CD4-positive, alpha-beta T cell treated with Interleukin-21 for 1 hour (primary cell): ENCODE data around the gene ZNF800.

Experiments used
- DNase-seq: peaks from one replicate; pipeline ENCODE4 v3.0.0-alpha.2; 2020

Gene ZNF800

DNA sequence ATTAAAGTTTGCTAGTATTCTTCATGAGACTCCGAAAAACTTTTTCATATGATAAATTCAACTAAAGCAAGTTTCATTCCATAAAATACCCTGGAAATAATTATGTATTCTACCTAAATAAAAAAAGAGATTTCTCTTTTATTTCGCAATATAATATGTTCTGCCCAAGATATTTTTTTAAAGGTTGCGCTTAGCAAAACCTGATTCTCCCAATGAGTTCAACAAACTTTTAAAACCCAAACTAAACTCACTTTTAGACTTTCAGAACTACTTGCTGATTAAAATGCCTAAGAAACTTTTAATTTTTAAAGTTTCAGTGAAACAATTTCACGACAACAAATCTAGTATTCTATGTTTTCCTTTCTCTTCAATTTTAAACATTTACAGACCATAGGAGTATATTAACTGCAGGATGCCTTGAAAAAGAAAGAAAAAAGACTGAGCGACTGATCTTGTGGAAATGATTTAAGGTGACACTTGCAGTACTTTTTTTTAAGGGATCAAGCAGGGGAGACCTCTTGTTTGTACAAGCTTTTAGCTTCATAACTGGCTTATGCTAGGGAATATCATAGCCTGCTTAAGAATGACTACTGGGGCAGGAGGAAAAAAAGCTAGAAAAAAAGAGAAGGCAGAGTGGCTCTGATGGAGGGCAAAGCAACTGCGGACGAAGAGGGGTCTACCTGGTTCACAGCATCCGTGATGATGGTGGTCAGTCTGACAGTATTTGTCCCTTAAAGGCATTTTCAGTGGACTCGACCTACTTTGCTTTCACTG lies 1.5 kb downstream of the ZNF800 start:
- no peak for DNase-seq

DNA sequence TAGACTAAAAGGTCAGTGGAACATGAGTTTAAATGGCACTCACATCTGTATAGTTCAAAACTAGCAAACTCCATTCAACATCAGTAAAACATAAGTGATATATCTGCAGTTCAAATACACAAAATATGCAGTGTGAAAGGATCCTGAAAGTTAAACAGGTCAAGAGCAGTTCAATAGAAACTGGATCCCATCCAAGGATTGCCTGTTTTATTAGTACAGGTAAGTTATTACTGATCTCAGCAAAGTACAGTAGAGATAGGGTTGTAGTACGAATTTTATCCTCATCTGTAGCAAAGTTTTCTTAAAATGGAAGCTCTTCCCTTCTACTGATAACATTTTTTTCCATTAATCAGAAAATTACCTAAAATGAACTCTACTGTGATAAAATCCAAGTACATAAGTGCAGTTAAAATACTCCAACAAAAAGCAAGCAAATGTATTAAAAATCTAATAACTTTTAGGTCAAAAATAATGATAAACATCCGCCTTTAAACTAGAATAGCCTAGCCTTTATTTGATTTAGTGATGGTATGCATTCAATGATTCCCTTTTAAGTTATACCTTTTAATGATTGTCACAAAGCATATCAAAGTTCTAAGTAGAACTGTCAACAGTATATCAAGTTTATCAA lies 2.2 kb downstream of the ZNF800 start:
- DNase-seq: no peak

DNA sequence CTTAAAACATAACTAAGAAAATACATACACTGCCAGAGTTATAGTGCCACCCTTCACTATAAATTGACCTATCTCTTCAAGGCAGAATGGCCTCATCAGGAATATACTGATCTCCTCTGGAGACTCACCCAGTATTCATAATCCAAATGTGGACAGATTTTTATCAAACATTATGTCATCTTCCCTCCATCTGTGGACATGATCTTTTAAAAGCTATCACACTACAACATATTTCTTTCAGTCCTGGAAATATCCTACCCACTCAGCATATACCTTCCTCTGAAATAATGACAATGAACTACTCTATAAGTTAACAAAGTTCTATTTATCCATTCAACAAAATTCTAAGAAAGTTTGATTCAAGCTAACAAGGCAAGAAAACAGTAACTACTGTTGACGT lies 3.2 kb downstream of the ZNF800 start:
- no peak for DNase-seq

DNA sequence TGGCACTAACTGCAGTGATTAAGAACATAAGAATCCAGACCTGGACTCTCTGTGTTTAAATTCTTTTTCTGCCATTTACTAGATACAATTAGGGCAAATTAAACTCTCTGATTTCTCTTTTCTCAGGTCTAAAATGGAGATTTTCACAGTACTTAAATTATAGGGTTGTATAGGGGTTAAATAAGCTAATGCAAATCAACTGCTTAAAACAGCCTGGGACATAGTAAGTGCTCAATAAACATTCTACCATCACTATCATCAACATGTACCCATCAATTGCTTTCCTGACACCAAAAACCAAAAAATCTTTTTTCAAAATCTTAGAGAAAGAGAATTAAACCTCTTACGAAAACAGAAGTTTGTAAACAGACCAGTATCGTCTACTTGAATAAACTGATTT lies 4.5 kb downstream of the ZNF800 start:
- no peak for DNase-seq

DNA sequence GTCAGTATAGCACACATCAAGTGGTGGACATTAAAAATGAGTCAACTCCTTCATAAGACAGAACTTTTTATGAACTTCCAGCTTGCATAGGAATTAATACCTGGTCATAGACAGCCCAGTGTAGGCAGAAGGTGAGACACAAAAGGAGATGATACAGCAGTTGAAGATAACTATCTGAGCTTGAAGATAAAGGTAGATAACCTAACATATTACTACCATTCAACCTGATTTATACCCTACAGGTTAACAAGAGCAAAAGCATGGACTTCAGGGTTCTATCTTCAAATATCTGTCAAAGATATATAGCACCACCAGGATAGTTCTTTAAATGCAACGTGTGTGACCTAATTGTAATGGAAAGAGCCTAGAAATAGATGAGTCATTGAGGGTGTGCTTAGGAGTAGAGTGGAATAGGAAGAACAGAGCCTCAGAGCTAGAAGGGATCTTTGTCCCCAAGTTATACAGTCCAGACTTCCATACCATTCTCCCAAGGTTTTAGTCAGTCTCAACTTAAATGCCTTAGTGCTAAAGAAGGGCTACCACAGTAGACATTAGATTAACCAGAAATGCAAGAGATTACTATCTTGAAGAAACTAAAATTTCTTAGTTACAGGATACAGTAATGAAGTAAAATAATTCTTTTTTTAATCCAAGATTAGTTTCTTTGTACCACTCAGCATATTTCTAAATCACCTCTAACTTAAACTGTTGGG lies 9.2 kb downstream of the ZNF800 start:
- DNase-seq: no peak

DNA sequence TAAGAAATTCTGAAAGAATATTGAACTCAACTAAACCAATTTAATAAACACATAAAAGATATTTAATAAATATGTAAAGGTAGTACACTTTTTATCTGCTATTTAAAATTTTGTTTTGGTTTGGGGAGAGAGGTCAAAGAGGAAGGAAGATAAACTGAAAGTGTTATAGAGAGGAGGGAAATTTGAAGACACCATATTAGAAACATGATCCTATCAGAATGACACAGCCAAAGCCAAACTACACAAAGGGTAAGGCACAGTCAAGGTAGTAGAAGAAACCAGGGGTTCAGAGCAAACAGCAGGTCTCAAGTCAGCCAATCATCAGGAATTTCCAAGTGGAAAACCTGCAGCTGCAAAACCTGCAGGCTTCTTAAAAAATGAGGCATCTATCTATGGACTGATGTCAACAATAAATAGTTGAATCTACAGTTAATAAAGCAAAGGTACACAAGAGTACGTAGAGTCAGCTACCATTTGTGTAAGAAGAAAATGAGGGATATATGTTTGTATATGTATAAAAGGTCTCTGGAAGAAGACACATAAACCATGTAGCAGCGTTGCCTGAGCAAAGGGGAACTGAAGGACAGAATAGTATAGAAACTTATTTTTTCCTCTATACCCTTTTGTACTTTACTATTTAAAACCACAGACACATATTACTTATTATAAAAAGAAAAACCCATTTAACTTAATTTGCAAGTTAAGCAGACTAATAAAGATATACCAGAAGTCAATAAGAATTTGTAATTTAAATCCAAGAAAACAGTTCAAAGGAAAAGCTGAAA lies 10.0 kb downstream of the ZNF800 start:
- DNase-seq: no peak

DNA sequence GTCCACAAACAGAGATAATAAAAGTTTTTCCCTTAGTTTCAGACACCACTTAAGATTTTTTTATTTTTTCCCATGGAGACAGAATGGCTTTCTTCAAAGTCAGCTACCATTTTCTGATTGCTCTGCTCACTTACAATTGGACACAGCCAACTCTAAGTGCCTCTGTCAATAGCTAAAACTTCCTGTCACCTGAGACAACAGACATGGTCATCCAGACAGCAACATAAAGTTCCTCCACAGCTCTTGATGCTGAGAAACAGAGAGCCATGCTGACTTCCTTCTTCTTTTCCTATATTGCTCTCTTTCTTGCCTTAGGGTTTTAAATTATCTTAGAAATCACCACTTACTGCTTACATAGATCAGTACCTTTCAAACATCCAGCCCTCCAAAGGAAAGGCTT lies 12.0 kb downstream of the ZNF800 start:
- DNase-seq: no peak

DNA sequence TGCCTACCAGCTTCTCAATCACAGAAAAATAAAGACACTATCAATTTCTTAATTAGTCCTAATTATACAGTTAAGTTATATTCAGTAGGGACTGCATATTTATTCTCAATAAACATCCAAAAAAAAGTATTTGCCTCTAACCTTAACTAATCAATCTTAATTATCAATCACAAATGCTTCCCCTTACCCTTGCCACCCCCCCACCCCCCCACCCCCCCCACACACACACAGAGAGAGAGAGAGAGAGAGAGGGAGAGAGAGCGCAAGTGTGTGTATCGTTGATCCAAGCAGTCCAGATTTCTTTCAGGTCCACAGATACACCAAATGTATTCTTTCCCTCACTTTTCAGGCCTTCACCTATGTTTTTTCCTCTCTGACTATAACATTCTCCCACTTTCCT lies 12.9 kb downstream of the ZNF800 start:
- no peak for DNase-seq

DNA sequence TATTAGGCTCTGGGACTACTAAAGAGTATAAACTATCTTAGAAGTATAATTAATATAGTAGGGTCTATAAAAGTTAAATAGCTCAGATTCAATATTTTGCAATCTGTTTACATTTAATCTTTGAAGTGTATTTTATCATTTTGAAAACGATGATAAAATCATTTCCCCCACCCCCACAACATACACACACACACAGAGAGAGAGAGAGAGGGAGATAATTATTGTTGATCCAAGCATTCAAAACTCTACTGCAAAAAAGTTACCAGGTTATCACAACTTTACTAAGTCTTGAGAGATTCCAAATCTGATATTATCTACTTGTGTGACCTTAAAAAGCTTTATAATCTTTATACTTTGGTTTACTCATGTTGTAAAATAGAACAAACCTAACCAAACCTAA lies 14.0 kb downstream of the ZNF800 start:
- DNase-seq: no peak

DNA sequence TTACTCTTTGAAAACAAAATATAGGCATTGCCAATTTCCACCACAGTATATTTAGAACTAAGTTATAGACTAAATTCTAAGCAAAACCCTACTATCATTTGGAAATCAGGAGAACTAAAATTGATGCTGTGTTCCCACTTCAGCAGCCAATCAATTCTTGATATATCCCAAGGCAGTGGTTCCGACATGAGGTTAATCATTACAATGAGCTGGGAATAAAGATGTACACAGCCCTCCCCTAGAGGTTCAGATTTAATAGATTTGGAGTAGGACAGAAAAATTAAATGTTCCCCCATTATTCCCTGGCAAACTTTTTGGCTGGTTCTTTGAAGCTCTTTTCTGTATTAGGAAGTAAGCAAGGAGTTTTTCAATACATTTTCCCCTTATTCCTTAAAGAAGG lies 15.1 kb downstream of the ZNF800 start:
- no peak for DNase-seq

DNA sequence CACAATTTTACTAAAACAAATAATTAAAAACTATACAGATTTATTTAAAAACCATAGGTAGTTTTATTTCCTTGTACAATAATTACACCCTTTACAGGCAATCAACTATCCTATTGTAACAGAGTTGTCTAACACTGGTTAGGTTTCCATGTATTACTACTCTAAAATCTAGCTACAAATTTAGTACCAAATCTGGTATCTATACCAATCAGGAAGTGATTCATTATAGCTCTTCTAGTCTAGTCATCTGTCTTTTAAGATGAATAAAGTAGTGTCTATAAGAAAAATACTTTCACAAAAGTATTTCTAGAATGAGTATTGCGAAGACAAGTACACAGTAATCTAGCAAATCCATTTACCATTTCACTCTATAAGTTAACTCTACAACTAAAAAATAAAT lies 16.9 kb downstream of the ZNF800 start:
- DNase-seq: no peak

DNA sequence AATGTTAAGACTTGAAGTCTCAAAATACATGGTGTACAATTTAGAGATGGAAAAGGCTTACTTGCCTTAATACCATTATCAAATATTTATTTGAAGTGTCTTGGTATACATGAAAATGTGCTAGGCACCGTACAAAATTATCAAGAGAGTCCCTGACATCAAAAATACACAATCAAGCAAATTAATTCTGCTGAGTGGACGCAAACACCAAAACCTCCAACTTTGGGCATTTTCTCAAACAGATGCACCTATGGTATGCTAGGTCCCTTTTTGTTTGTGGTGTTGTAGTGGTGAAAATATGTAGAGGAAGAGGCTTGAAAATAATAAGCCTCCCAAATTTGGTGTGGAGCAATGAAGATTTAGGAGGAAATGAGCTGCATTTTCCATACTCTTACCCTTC lies 24.8 kb downstream of the ZNF800 start:
- no peak for DNase-seq

DNA sequence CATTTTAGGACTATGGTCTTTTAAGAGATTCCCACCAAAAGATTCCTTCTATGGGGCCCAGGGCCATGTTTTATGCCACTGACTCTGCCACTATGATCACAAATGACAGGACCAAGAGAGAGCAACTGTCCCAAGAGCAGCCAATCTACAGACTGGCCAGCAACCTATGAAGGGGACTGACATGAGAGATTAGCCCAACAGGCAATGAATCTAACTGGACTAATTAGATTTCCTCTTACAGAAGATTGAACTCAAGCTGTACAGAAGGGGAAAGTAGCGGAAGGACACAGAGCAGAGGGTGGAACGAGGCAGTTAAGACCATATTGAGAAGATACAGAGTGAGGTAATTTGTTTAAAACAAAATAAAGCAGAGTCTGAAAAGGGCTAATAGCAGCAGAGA lies 25.8 kb downstream of the ZNF800 start:
- DNase-seq: no peak

DNA sequence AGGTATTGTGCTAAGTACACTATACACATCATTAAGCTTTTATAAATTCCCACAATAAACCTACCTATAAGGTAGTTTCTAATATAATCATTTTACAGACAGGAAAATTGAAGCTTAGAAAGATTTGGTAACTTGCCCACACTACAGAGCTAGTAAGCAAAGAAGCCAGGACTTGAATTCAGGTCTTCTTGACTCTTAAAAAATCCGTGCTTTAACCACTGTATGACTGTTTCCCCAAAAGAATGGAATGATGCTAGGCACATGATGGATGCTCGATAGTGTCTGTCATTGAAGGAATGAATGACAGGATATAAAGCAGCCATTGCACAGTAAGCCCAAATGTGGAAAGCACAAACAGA lies 26.6 kb downstream of the ZNF800 start:
- no peak for DNase-seq

DNA sequence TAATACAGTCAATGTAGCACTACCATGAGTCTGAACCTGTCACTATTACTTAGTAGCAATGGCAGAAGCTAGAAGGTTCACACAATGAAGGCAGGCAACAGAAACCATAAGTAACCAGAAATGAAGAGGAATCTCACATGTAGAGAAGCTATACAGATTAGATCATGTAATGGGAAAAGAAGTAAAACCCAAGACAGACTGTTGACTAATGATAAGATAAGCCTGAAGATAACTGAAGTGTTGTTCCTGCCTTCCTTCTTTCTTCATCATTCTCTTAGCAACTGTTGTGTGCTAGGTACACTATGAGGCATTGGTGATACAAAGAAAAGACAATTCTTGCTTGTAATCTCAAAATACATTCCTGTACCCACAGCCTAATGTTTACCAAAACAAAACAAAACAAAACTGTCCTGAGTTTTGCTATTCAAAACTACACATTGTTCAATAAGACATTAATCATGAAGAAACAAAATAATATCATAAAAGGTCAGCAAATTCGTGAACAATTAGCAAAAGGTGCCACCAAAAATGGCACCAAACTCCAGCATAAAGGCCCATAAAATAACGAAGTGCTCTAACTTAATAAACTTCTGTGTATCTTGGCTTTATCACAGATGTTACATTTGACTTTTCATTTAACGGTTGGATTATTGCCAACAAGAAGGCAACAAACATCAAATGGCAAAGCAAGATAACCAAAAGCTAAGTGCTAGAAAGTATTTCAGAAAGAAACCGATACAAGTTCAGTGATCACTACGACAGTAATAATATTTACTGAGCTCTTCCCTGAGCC lies 27.1 kb downstream of the ZNF800 start:
- no peak for DNase-seq

DNA sequence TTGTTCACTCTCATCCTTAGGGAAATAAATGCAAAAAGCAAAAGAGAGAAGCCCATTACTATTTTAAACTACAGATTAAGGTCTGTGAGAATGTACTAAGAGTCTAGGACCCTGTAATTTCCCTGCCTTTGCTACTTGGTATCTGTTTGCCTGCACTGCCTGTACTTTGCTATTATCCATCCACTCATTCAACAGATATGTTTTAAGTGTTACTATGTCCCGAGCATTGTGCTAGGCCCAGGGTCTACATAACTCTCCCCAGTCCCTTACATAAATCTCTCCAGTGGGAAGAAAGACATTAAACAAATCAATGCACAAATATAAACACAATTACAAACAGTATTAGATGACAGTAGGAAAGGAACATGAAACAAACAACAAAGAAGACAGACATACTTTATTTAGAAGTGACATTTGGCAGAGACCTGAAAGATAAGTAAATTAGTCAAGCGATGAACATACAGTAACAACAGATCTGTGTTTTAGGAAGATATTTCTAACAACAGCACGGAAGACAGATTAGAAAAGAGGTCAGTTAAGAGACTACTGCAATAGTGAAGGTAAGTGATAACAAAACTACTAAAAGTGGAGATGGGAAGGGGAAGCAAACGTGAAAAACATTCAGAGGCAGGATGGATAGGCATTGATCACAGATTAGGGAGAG lies 30.0 kb downstream of the ZNF800 start:
- DNase-seq: no peak

DNA sequence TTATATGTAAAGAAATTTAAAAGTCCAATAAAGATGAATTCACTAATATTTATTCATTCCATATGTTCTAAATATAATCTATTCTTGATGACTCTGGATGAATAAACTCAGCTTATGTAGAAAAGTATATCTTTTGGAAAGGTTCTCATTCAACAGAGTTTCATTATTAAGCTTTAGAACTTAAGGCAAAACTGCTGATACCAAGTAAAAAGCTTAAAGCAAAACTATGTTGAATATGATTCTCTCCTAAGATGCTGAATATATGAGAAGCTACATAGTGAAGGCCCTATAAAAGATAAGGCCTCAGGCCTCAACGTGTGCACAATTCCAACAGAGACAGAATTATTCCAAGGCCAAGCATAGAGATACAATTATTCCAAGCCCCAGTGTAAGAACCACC lies 30.8 kb downstream of the ZNF800 start:
- DNase-seq: no peak

DNA sequence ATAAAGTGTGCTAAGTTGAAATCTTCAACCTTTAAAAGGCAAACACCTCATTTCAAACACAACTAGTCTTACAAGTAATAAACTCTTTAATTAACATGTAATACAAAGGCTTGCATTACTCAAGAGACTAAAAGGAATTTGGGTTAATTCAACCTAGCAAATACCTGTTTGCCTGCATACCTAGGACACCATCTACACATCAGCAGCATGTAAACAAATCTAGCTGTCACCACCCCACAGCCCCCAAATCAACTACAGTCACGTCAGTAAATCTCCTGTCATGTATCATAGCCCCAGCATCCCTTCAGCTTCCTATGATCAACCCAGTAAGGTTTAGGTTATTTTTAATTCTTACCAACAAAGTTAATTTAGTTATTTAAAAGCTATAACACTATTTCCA lies 33.5 kb downstream of the ZNF800 start:
- no peak for DNase-seq

DNA sequence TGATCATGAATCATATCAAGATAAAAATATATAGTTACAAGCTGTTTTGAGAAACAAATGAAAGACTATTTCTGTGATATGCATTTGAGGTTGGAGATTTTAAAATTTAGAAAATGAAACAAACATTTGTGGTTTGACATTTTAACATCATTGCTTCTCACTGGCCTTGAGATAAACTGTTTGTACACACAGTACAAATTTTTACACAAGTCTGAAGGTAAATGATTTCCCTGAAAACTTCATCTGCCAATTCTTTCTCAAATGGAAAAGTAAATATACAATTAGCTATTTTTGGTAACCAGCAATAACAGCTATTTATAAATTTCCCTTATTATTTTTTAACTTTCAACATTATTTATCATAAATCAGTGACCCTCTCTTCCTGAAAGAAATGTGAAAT lies 38.6 kb downstream of the ZNF800 start:
- DNase-seq: no peak

DNA sequence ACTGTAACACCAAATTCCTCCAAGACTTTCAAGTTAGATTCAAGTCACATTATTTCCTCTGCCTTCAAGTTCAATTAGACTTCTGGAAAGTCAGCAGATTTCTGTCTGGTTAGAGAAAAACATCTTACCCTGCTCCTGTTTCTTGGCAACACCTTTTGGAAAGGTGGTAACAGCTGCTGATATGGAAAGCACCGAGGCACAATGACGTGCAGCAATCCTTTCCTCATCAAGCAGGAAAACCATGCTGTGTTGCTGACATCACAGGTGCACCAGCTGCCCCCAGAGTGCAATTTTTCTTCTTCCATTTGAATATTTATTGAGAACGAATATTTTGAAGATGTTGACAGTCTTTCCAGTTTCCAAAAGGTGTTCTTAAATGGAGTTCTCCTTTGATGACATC lies 41.9 kb downstream of the ZNF800 start:
- no peak for DNase-seq

DNA sequence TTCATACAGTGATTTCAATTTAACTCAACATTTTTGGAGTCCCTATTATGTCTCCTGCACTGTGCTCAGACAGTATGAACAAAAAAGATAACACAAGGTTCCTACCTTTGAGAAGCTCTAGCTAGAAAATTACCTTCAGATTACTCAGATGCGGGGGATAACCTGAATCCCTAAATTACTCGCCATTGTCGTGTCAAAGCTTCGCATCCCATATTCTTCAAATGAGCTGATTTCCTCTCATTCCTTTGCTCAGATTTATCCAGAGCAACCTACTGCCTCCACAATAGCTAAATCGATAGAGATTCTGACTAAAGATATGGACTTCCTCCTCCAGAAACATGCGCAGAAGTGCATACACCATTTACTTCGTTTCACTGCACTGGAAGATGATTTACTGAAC lies 42.6 kb downstream of the ZNF800 start:
- no peak for DNase-seq

DNA sequence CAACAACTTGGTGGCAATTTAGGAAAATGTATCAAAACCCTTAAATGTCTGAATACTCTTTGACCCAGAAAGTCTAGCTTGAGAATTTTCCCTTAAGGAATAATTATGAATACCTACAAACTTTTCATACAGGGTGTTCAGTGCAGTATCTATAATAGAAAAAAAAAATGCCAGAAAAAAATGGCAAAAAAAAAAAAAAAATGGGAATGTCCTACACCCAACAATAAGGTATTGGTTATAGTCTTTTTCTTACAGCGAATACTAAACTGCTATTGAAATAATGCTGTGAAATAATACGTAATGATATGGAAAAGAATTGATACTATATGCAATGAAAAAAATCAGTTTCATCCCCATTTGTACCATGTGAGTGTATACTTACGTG lies 44.3 kb downstream of the ZNF800 start:
- no peak for DNase-seq
